ENCODE data around the gene PABPC4L.
"Not testable (repeated sequence)": the region's sequence is repeated elsewhere in the genome, so short reads cannot be mapped to it uniquely, and the experiment has no call there.

Gene PABPC4L

DNA sequence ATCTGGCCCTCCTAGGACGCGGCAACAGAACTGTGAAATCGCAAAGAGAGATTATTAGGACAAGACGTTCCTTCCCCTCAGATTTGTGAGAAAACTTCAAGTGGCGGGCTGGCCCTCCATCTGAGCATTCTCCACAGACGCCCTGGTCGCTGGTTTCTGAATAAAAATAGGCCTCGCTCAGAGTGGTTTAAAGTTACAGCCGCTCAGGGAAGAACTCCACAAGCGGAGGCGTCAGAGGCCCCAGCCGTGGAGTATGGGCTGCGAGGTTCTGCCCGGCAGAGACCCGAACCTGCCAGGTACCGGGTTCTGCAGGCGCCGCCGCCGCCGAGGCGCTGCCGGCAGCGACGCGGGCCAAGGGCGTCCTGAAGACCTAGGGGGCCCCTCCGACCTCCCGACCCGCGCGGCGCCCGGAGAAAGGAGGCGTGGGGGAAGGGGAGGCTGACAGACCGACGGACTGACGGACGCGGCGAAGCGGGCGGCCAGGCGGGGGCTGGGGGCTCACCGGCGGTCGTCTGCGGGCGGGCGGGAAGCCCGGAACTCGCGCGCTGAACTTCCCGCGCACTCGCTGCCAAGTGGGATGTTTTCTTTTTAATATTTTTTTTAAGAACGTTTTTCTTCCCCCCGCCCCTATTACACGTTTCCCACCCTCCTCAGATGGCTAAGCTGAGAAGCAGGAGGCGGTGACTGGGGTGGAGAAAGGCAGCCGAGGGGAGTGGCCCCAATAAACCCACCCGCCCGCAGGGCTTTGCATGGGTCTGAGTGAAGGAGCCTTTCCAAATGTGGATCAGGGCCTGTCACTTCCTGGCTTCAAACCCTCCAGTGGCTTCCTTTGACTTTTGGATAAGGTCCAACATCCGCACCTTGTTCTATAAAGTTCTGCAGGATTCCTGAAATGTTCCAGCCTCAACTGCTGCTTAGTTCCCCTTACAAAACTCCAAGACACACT, at the start of gene PABPC4L:
TSS of gene PABPC4L (minus strand) at position 574 of the 946 bp plus-strand sequence. CDS start 770 bp downstream, outside the sequence.
- no peak for DNase-seq (ENCODE audit: low read depth in 2 of 2)

DNA sequence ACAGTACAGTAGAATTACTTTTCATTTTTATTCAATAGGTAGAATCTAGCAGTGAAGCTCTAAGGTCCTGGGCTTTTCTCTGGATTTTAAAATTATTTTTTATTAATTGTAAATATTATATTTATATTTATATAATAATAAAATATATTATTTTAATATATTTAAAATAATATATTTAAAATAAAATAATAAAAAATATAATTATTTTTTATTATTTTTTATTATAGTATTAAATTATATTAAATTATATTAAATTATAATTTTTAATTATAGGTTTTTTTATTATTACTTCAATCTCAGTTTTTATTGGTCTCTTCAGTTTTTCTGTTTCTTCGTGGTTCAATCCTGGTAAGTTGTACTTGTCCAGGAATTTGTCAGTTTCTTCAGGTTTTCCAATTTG, 49.7 kb upstream of the PABPC4L start:
- no peak for DNase-seq (ENCODE audit: low read depth in 2 of 2)

DNA sequence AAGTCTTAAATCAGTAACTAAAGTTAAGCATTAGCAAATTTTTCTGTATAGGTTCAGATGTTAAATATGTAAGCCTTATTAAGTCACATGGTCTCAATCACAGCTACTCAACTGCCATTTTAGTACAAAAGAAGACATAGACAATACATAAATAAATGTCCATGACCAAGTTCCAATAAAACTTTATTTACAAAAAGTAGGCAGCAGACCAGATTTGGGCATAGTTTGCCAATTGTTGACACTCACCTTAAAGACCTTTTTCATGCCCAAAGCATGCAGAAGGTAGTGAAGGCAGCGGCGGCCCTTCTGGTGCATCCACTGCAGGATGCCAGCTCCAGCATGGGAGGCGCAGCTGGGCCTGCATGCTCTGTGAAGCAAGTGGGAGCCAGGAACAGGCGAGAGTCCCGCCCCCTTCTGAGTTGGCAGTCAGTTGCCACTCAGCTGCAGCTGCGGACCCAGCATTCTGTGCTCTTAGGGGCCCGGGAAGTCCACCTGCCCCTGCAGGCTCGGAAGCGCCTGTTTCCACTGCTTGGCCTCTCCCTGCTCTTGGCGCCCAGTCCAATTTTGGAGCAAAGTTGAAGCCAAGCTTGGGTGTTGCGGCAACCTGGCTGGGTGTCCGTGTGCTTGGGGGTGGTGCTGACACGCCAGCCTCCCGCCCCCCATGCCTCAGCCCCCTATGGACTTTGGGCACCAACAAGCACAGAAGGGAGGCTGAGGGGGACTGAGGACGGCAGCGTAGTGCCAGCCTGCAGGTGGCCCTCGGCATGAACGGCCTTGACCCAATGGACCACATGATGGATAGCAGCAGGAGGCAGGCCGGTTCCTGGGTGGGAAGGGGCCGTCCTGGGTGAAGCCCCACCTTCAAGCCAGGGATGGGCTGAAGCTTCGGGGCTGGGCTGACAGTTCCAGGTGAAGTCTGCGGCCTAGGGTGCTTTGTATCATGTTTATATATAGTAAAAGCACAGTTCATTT, 42.4 kb upstream of the PABPC4L start:
- no peak for DNase-seq (ENCODE audit: low read depth in 2 of 2)

DNA sequence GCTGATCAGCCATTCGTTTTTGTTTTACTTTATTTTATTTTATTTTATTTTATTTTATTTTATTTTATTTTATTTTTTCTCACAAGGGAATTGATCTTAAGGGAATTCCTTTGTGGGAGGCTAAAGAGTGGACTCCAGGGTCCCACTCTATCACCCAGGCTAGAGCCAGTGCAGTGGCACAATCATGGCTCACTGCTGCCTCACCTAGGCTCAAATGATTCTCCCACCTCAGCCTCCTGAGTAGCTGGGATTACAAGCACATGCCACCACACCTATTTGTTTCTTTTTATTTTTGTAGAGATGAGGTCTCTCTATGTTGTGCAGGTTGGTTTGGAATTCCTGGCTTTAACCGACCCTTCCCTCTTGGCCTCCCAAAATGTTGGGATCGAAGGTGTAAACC, 17.5 kb upstream of the PABPC4L start:
- no peak for DNase-seq (ENCODE audit: low read depth in 2 of 2)

DNA sequence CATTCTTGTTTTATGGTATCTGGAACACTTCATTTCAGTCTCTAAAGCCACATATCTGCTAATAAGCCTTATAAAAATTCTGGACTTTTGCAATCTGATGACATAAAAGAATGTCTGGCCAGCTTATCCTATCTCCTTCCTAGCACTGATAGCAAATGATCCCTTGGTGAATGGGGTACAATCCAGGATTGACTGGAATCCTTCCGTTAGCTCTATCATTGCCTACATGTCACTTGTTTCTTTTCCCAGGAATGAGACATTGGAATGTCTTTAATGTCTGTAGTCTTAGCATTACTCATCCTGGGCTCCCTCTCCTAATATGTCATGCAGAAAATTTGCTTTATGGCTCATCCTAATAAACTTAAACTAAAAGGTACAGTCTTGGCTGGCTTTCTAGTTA, 14.8 kb upstream of the PABPC4L start:
- no peak for DNase-seq (ENCODE audit: low read depth in 2 of 2)

DNA sequence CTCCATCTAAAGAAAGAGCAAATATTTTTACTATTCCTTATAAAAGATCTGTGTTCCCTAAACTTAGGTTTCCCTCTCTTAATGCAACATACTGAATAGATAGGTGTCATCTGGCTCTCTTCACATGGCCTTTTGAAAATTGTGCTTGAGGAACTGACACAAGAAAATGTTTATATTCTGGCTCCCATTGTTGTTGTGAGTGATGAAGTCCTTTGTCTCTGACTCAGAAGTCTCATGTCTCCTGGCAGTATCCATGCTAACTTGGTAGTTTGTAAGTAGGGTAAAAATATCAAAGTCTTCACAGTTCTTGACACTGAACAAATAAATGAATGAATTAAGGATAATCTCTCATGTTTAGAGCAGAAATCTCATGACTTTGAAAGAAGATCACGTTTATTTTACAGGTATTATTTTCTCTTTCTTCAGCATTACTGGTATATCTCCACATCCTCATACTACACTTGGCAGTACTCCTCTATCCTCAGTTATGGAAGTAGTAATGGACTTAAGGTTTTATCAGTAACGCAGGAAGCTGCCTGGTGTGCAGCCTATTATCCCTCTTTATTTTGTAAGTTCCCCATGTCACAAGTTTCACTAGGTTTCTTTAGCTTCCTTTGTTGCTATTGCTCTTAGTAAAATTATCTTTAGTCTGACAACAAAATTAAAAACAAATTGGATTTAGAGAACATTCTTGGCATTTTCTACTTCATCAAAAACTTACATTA, 14.2 kb upstream of the PABPC4L start:
- DNase-seq (ENCODE audit: low read depth in 2 of 2): no peak

DNA sequence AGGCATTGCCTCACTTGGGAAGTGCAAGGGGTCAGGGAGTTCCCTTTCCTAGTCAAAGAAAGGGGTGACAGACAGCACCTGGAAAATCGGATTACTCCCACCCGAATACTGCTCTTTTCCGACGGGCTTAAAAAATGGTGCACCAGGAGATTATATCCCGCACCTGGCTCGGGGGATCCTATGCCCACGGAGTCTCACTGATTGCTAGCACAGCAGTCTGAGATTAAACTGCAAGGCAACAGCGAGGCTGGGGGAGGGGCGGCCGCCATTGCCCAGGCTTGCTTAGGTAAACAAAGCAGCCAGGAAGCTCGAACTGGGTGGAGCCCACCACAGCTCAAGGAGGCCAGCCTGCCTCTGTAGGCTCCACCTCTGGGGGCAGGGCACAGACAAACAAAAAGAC, 6.4 kb upstream of the PABPC4L start:
- DNase-seq (ENCODE audit: low read depth in 2 of 2): not testable (repeated sequence)

DNA sequence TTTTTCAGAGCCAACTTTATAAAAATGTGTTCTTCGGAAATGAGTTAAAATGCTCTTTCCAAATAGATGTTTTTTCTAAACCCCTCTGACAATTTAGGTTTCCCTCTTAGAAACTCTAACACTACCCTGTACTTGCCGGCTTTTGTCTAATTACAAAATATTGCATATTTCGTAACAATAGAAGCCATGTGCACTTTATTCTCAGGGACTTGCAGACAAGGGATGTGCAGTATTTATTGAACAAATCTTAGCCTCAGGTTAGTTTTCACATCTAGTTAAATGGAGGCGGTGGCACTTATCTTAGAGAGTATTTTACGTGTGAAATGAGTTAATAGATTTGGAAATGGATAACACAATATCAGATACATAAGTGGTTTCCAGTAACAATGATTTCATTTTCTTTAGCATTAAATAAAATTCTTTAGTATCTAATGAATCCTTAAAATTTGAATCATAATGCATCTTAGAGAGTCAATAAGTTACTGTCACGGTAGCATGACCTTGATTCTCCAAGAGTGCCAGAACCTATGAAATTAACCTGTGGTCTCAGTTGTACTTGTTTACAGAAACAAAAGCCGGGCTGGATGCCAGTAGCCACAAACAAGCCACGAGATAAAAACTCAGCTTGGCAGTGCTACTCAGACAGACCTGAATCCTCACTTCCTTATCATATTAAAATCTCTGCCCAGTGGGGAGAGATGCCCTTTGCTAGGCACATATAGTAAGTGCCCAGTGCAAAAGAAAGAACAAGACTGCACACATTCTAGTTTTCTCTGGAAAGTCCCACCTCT, 772 bp upstream of the PABPC4L start:
- DNase-seq (ENCODE audit: low read depth in 2 of 2): no peak

DNA sequence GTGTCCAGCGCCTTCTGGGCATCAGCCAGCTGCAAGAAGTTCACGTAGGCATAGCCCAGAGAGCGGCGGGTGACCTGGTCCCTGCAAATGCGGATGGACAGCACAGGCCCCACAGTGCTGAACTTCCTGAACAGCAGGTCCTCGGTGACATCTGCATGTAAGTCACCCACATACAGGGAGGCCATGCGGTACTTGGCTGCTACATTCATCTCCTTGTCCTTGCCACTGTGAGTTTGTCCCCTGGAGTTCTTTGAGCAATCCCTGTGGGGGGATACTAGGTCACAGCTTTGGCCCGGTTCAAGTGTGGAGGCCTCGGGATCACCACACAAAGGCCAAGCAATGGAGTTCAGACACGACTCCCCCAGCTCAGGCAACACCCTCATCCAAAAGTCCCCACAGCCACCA, 776 bp downstream of the PABPC4L start:
- no peak for DNase-seq (ENCODE audit: low read depth in 2 of 2)

DNA sequence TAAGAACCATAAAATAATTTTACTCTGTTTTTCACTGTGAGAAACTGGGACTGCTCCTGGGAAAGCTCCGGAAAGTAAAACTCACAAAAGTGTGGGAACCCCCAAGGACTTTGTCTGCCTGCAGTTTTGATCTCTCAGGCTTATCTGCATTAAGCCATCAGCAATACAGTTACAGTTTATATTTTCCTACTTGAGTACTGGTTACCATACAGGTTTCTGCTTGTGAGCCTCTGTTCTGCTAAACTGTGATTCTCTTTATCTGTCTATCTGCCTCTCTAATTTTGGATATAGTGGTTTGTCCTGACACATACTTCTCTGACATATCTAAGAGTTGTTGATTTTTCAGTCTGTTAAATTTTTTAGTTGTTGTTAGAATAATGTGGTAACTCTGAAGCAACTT, 11.6 kb downstream of the PABPC4L start:
- no peak for DNase-seq (ENCODE audit: low read depth in 2 of 2)

DNA sequence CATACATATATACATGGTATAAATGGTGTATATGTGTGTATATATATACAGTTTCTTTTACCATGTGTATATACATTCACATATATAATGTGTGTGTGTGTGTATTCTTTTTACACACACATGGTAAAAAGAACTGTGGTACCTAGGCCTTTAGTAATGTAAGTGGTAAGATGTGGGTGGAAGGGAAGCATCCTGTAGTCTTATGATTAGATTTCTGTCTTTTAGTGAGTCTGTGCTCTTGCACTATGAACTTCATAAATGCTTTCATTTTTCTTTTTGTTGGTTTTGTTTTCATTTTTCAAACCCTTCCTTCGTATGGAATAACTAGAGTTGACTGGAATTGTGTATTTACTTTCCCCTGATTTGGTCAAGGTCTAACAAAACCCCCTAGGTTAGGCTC, 12.1 kb downstream of the PABPC4L start:
- no peak for DNase-seq (ENCODE audit: low read depth in 2 of 2)

DNA sequence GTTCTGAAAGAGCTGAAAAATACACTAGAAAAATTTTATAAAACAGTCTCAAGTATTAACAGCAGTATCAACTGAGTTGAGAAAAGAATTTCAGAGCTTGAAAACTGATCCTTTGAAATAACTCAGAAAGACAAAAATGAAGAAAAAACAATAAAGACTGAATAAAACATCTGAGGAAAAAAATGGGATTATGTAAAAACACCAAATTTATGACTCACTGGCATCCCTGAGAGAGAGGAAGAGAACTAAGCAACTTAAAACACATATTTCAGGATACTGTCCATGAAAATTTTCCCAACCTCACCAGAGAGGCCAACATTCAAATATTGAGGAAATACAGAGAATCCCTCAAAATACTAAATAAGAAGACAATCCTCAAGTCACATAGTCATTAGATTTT, 22.9 kb downstream of the PABPC4L start:
- DNase-seq (ENCODE audit: low read depth in 2 of 2): no peak

DNA sequence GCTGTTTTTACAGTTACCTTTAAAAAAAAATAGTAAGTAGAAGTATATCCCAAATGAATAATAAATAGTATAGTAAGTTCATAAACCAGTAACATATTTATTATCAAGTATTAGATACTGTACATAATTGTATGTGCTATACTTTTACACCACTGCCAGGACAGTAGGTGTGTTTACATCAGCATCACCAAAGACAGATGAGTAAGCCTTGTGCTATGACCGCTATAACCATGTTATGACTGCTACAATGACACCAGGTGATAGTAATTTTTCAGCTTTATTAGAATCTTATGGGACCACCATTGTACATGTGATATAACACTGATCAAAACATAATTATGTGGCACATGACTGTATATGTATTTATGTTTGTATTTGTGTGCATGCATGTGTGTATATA, 27.3 kb downstream of the PABPC4L start:
- DNase-seq (ENCODE audit: low read depth in 2 of 2): no peak

DNA sequence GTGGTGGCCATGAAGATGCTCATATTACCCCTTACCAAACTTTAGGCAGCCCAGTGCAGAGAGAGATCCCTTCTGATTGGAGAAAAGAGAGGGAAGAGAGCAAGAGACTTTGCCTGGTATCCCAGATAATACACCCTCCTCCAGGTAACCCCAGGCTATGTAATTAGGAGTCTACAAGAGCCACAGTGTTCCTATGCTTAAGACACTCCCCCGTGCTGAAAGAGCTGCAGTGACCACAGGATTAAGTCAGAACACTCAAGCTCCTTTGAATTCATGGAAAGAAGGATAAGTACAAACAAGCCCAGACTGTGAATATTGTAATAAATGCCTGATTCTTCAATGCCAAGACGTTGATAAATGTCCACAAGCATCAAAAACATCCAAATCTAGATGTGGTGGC, 41.4 kb downstream of the PABPC4L start:
- no peak for DNase-seq (ENCODE audit: low read depth in 2 of 2)

DNA sequence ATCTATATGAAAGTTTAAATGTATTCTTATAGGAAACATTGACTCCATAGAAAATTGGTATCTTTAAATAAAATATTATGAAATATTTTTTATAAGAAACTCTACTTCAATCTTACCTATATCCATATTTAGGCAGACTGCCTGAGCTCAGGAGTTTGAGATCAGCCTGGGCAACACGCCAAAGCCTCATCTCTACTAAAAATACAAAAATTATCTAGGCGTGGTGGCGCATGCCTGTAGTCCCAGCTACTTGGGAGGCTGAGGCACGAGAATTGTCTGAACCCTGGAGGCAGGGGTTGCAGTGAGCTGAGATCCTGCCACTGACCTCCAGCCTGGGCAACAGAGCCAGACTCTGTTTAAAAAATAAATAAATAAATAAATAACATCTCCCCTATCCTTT, 47.5 kb downstream of the PABPC4L start:
- no peak for DNase-seq (ENCODE audit: low read depth in 2 of 2)

DNA sequence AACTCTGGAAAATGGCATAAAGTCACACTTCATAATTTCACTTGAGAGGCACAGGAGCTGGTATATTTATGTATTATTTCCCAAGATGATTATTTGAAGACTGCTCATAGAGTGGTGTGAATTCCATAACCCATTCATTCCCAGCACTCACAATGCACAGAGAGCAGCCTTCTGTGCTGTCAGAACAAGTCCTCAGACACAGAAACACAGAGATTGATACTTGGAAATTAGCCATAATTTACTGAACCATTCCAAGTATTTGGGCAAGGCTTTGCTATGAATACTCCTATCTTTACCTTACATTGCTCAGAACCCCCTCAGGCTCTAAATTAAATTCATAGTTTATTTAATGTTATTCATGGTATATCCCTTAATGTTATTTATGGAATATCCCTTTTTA, 53.6 kb downstream of the PABPC4L start:
- DNase-seq (ENCODE audit: low read depth in 2 of 2): no peak

Measured in stimulated activated CD8-positive, alpha-beta memory T cell treated with anti-CD3 and anti-CD28 coated beads, Interleukin-15, amount 100 ng/mL, for 48 hours (primary cell).